ENCODE measurements around the gene ANGPTL8. TPM values are rescaled to one million over a fixed set of nuclear protein-coding genes. Genes with fewer than 3 reads are reported as not detected.

Gene ANGPTL8
- total and polyA plus RNA-seq, 4 donors = 0.71 to 2.3 TPM; not detected in 2

- DNase-seq (ENCODE audit: low read depth in 4 of 6, low spot score in 6 of 6) = peak in 1 of 6 donors; percentile 27
- Histone ChIP-seq H3K36me3 (ENCODE audit: control insufficient read depth, insufficient read depth, low read length) (peaks cover 46% of the 10 kb centered on the region), H3K9me3 (ENCODE audit: control insufficient read depth, insufficient read depth, low read length) (no peaks in the 10 kb centered on the region), H3K4me3 (ENCODE audit: low read depth, low read length) (no peak overlapping the region), H3K4me1 (ENCODE audit: control insufficient read depth, insufficient read depth, low read length) (no peaks in the 10 kb centered on the region), H3K27me3 (ENCODE audit: control insufficient read depth, insufficient read depth, low read length) (no peaks in the 10 kb centered on the region), H3K27ac (ENCODE audit: low read depth, low read length) (no peak overlapping the region)
- 95% methylated on average over 4 of the region's 4 CpGs for WGBS (ENCODE audit: insufficient coverage)
Observed at GRCh38 chr19:11232555-11232954, 6.9 kb upstream of the ANGPTL8 start.

- Histone ChIP-seq H3K36me3 (ENCODE audit: control insufficient read depth, insufficient read depth, low read length) (peaks cover 50% of the 10 kb centered on the region), H3K4me3 (ENCODE audit: low read depth, low read length) (no peak overlapping the region), H3K27ac (ENCODE audit: low read depth, low read length) (no peak overlapping the region), H3K27me3 (ENCODE audit: control insufficient read depth, insufficient read depth, low read length) (no peaks in the 10 kb centered on the region), H3K9me3 (ENCODE audit: control insufficient read depth, insufficient read depth, low read length) (no peaks in the 10 kb centered on the region), H3K4me1 (ENCODE audit: control insufficient read depth, insufficient read depth, low read length) (no peaks in the 10 kb centered on the region)
- DNase-seq (ENCODE audit: low read depth in 4 of 6, low spot score in 6 of 6) = no peak
- WGBS (ENCODE audit: insufficient coverage) = 93% methylated on average over 15 of the region's 15 CpGs
Observed at GRCh38 chr19:11233073-11233472, 6.3 kb upstream of the ANGPTL8 start.

GRCh38 chr19:11234486-11235075, 4.8 kb upstream of the ANGPTL8 start:
- no peak overlapping the region for H3K4me3 ChIP-seq (ENCODE audit: low read depth, low read length)
- H3K27me3 ChIP-seq (ENCODE audit: control insufficient read depth, insufficient read depth, low read length) = no peaks in the 10 kb centered on the region
- no peak for DNase-seq (ENCODE audit: low read depth in 4 of 6, low spot score in 6 of 6)
- no peak overlapping the region for H3K27ac ChIP-seq (ENCODE audit: low read depth, low read length)
- H3K4me1 ChIP-seq (ENCODE audit: control insufficient read depth, insufficient read depth, low read length) = no peaks in the 10 kb centered on the region
- 90% methylated on average over 4 of the region's 5 CpGs for WGBS (ENCODE audit: insufficient coverage)
- peaks cover 50% of the 10 kb centered on the region for H3K36me3 ChIP-seq (ENCODE audit: control insufficient read depth, insufficient read depth, low read length)
- no peaks in the 10 kb centered on the region for H3K9me3 ChIP-seq (ENCODE audit: control insufficient read depth, insufficient read depth, low read length)

GRCh38 chr19:11236324-11237301, 2.8 kb upstream of the ANGPTL8 start:
- 90% methylated on average over 31 of the region's 31 CpGs for WGBS (ENCODE audit: insufficient coverage)
- Histone ChIP-seq H3K27me3 (ENCODE audit: control insufficient read depth, insufficient read depth, low read length) (no peaks in the 10 kb centered on the region), H3K27ac (ENCODE audit: low read depth, low read length) (no peak overlapping the region)

GRCh38 chr19:11237321-11237720, 2.1 kb upstream of the ANGPTL8 start:
- peaks cover 54% of the 10 kb centered on the region for H3K36me3 ChIP-seq (ENCODE audit: control insufficient read depth, insufficient read depth, low read length)
- no peak overlapping the region for H3K4me3 ChIP-seq (ENCODE audit: low read depth, low read length)
- no peaks in the 10 kb centered on the region for H3K9me3 ChIP-seq (ENCODE audit: control insufficient read depth, insufficient read depth, low read length)
- no peak overlapping the region for H3K27ac ChIP-seq (ENCODE audit: low read depth, low read length)
- no peaks in the 10 kb centered on the region for H3K27me3 ChIP-seq (ENCODE audit: control insufficient read depth, insufficient read depth, low read length)
- H3K4me1 ChIP-seq (ENCODE audit: control insufficient read depth, insufficient read depth, low read length) = no peaks in the 10 kb centered on the region
- no peak for DNase-seq (ENCODE audit: low read depth in 4 of 6, low spot score in 6 of 6)
- WGBS (ENCODE audit: insufficient coverage) = 83% methylated on average over 12 of the region's 15 CpGs

More at GRCh38 chr19:11236324-11237301, 2.8 kb upstream of the ANGPTL8 start:
- DNase-seq (ENCODE audit: low read depth in 4 of 6, low spot score in 6 of 6) = no peak
- no peaks in the 10 kb centered on the region for H3K9me3 ChIP-seq (ENCODE audit: control insufficient read depth, insufficient read depth, low read length)
- no peaks in the 10 kb centered on the region for H3K4me1 ChIP-seq (ENCODE audit: control insufficient read depth, insufficient read depth, low read length)
- H3K4me3 ChIP-seq (ENCODE audit: low read depth, low read length) = no peak overlapping the region
- H3K36me3 ChIP-seq (ENCODE audit: control insufficient read depth, insufficient read depth, low read length) = peaks cover 54% of the 10 kb centered on the region

GRCh38 chr19:11238041-11238440, 1.4 kb upstream of the ANGPTL8 start:
- peaks cover 57% of the 10 kb centered on the region for H3K36me3 ChIP-seq (ENCODE audit: control insufficient read depth, insufficient read depth, low read length)
- H3K4me1 ChIP-seq (ENCODE audit: control insufficient read depth, insufficient read depth, low read length) = peaks cover under 1% of the 10 kb centered on the region
- no peak overlapping the region for H3K4me3 ChIP-seq (ENCODE audit: low read depth, low read length)
- no peak overlapping the region for H3K27ac ChIP-seq (ENCODE audit: low read depth, low read length)
- 90% methylated on average over 11 of the region's 11 CpGs for WGBS (ENCODE audit: insufficient coverage)
- H3K9me3 ChIP-seq (ENCODE audit: control insufficient read depth, insufficient read depth, low read length) = no peaks in the 10 kb centered on the region
- no peaks in the 10 kb centered on the region for H3K27me3 ChIP-seq (ENCODE audit: control insufficient read depth, insufficient read depth, low read length)
- no peak for DNase-seq (ENCODE audit: low read depth in 4 of 6, low spot score in 6 of 6)

- peaks cover 62% of the 10 kb centered on the region for H3K36me3 ChIP-seq (ENCODE audit: control insufficient read depth, insufficient read depth, low read length)
- WGBS (ENCODE audit: insufficient coverage) = 97% methylated on average over 5 of the region's 6 CpGs
- H3K4me3 ChIP-seq (ENCODE audit: low read depth, low read length) = no peak overlapping the region
- peaks cover 9% of the 10 kb centered on the region for H3K4me1 ChIP-seq (ENCODE audit: control insufficient read depth, insufficient read depth, low read length)
- H3K27ac ChIP-seq (ENCODE audit: low read depth, low read length) = no peak overlapping the region
- H3K27me3 ChIP-seq (ENCODE audit: control insufficient read depth, insufficient read depth, low read length) = no peaks in the 10 kb centered on the region
- no peaks in the 10 kb centered on the region for H3K9me3 ChIP-seq (ENCODE audit: control insufficient read depth, insufficient read depth, low read length)
- no peak for DNase-seq (ENCODE audit: low read depth in 4 of 6, low spot score in 6 of 6)
Observed at GRCh38 chr19:11238781-11239376, 540 bp upstream of the ANGPTL8 start.

GRCh38 chr19:11240008-11240444, 607 bp downstream of the ANGPTL8 start:
- DNase-seq (ENCODE audit: low read depth in 4 of 6, low spot score in 6 of 6) = no peak
- peaks cover 62% of the 10 kb centered on the region for H3K36me3 ChIP-seq (ENCODE audit: control insufficient read depth, insufficient read depth, low read length)

GRCh38 chr19:11242025-11242424, 2.6 kb downstream of the ANGPTL8 start:
- no peaks in the 10 kb centered on the region for H3K9me3 ChIP-seq (ENCODE audit: control insufficient read depth, insufficient read depth, low read length)
- H3K4me3 ChIP-seq (ENCODE audit: low read depth, low read length) = no peak overlapping the region
- no peak overlapping the region for H3K27ac ChIP-seq (ENCODE audit: low read depth, low read length)
- DNase-seq (ENCODE audit: low read depth in 4 of 6, low spot score in 6 of 6) = no peak
- H3K36me3 ChIP-seq (ENCODE audit: control insufficient read depth, insufficient read depth, low read length) = peaks cover 55% of the 10 kb centered on the region
- peaks cover 10% of the 10 kb centered on the region for H3K4me1 ChIP-seq (ENCODE audit: control insufficient read depth, insufficient read depth, low read length)
- no peaks in the 10 kb centered on the region for H3K27me3 ChIP-seq (ENCODE audit: control insufficient read depth, insufficient read depth, low read length)
- WGBS (ENCODE audit: insufficient coverage) = 87% methylated on average over 10 of the region's 11 CpGs

More at GRCh38 chr19:11240008-11240444, 607 bp downstream of the ANGPTL8 start:
- Histone ChIP-seq H3K27ac (ENCODE audit: low read depth, low read length) (no peak overlapping the region), H3K4me3 (ENCODE audit: low read depth, low read length) (no peak overlapping the region), H3K9me3 (ENCODE audit: control insufficient read depth, insufficient read depth, low read length) (no peaks in the 10 kb centered on the region), H3K4me1 (ENCODE audit: control insufficient read depth, insufficient read depth, low read length) (peaks cover 10% of the 10 kb centered on the region), H3K27me3 (ENCODE audit: control insufficient read depth, insufficient read depth, low read length) (no peaks in the 10 kb centered on the region)
- 97% methylated on average over 8 of the region's 8 CpGs for WGBS (ENCODE audit: insufficient coverage)
